Stimulated activated naive B cell treated with anti-CD40 and anti-IgM and Interleukin-4, amounts not matched to agents 10 μg/mL and 1 μg/mL and 100 μg/mL, for 72 hours (primary cell): ENCODE results near the gene ABLIM3.

Experiments
- ATAC-seq, 2 donors: fragments of 150-1000 bp; cut with Tn5 transposase; replicated peaks; 2 replicates each; pipeline ENCODE4 v1.10.0; 2021; ENCODE audit warnings: moderate library complexity in 1 of 2
- DNase-seq: peaks from one replicate; pipeline ENCODE4 v3.0.0; 2021
- H3K27ac Mint-ChIP-seq: one replicate; pipeline ENCODE4 v1.8.0; 2022; ENCODE audit warnings: mild to moderate bottlenecking, mixed read lengths
- H3K27me3 Mint-ChIP-seq, 2 donors: one replicate each; pipeline ENCODE4 v1.8.0; 2022; ENCODE audit warnings: mixed read lengths in 2 of 2
- H3K36me3 Mint-ChIP-seq, 2 donors: one replicate each; pipeline ENCODE4 v1.8.0; 2022; ENCODE audit warnings: mixed read lengths in 2 of 2, mild to moderate bottlenecking in 1 of 2
- H3K4me1 Mint-ChIP-seq, 2 donors: one replicate each; pipeline ENCODE4 v1.8.0; 2022; ENCODE audit warnings: mixed read lengths in 2 of 2, mild to moderate bottlenecking in 1 of 2
- H3K4me3 Mint-ChIP-seq, 2 donors: one replicate each; pipeline ENCODE4 v1.8.0; 2022; ENCODE audit warnings: mild to moderate bottlenecking in 2 of 2, mixed read lengths in 2 of 2, moderate library complexity in 1 of 2
- H3K9me3 Mint-ChIP-seq, 2 donors: one replicate each; pipeline ENCODE4 v1.8.0; 2022; ENCODE audit warnings: mixed read lengths in 2 of 2, mild to moderate bottlenecking in 1 of 2

ABLIM3 gene

DNA sequence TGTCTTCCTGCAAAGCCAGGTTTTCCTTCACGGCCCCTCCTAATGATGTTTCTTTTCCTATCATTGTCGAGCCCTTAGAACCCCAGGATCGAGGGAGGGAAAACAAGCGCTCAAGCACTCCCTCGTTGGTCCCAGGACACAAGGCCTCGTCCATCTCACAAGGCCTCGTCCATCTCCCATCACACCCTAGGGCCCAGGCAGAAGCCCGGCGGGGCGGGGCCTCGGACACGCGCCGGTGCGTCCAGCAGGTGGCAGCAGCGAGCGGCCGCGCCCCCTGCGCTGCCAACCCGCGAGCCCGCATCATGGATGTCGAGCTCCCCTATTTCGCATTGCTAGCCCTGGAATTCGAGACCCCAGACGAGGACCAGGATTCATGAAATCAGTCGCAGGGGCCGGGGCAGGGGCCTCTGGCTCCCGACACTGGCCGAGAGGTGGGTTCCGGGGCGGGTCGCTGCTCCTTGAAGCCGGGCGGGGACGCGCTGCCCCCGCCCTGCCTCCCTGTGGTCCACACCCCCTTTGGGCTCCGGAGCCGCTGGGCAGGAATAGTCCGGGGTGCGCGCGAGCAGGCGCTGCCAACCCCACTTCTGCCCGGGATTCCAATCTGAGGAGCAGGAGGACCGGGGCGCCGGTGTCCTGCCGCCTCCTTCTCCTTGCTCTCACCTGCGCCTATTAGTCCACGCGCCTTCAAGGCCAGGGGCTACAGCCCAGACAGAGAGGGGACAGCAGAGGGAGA, at the start of gene ABLIM3:
Gene ABLIM3, plus strand, starts transcription at position 270 of the 733 bp plus-strand sequence. CDS start 603 bp downstream, outside the sequence.
- Mint-ChIP-seq H3K4me1 (peaks cover 5 to 15% of the 10 kb centered on the region in 2 donors), H3K36me3 (no peaks in the 10 kb centered on the region), H3K9me3 (peaks cover 0 to 4% of the 10 kb centered on the region in 2 donors), H3K4me3 (peak within 1 kb of the TSS; percentile 61 to 78), H3K27ac (no peak within 1 kb of the TSS), H3K27me3 (peaks cover 44 to 52% of the 10 kb centered on the region in 2 donors)
- ATAC-seq (peak; percentile 91 to 94), DNase-seq (peak; percentile 63)

DNA sequence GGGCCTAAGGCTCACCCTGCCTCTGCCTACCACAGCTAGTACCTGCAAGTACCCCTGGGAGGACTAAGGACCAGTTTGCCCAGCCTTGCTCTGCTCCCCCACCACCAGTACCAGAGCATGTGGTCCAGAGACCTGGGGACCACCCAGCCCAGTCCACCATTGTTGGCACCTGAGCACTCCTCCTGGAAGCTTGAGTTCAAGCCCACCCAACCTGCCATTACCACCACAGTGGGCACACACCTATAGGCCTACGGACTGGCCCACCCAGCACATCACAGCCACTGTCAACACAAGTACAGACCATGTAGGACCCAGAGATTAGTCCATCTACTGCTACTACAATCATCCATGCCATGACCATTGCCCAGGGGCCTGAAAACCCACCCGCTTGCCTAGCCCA, 47.7 kb upstream of the ABLIM3 start:
- no peak for DNase-seq
- Mint-ChIP-seq H3K4me3 (no peak overlapping the region), H3K36me3 (no peaks in the 10 kb centered on the region), H3K4me1 (no peaks in the 10 kb centered on the region), H3K9me3 (peaks cover 21 to 28% of the 10 kb centered on the region in 2 donors), H3K27me3 (peaks cover 18 to 19% of the 10 kb centered on the region in 2 donors), H3K27ac (no peak overlapping the region)
- ATAC-seq, result no peak

DNA sequence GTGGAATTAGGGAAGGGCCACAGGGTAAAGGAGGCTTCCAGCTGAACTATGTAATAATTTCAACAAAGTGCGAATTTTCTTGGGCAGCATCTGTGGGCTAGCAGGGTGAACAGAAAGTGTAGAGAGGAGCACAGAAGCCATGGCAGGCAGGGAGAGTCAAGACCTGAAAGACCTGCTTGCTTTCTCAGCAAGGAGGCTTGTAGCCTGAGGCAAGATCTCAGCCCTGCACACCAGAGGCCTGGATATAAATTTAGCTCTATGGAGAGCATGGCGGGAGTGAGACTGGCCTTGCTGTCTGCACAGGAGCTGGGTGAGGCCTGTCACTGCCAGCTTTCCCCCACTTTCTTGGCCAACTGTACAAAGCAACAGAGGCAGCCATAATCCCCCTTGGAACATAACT, 46.3 kb upstream of the ABLIM3 start:
- H3K4me3 Mint-ChIP-seq, result no peak overlapping the region
- peaks cover 30 to 38% of the 10 kb centered on the region in 2 donors for H3K9me3 Mint-ChIP-seq
- peaks cover 18 to 19% of the 10 kb centered on the region in 2 donors for H3K27me3 Mint-ChIP-seq
- H3K36me3 Mint-ChIP-seq, result peaks cover 0 to 5% of the 10 kb centered on the region in 2 donors
- ATAC-seq (no peak), DNase-seq (no peak)
- H3K27ac Mint-ChIP-seq, result no peak overlapping the region
- no peaks in the 10 kb centered on the region for H3K4me1 Mint-ChIP-seq

DNA sequence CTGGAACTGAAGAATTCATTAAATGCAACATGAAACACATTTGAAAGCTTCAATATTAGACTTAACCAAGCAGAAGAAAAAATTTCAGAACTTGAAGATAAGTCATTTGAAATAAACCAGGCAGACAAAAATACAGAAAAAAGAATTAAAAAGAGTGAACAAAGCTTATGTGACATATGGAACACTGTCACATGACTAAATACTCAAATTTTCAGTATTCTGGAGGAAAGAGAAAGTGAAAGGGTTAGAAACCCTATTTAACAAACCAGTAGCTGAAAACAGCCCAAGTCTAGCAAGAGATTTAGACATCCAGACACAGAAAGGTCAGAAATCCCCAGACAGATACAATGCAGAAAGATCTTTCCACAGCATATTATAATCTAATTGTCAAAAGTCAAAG, 41.4 kb upstream of the ABLIM3 start:
- ATAC-seq, result no peak
- Mint-ChIP-seq H3K36me3 (peaks cover 0 to 11% of the 10 kb centered on the region in 2 donors), H3K27me3 (peaks cover 0 to 8% of the 10 kb centered on the region in 2 donors), H3K27ac (no peak overlapping the region), H3K4me3 (no peak overlapping the region), H3K4me1 (no peaks in the 10 kb centered on the region), H3K9me3 (peaks cover 33 to 46% of the 10 kb centered on the region in 2 donors)
- DNase-seq, result no peak

DNA sequence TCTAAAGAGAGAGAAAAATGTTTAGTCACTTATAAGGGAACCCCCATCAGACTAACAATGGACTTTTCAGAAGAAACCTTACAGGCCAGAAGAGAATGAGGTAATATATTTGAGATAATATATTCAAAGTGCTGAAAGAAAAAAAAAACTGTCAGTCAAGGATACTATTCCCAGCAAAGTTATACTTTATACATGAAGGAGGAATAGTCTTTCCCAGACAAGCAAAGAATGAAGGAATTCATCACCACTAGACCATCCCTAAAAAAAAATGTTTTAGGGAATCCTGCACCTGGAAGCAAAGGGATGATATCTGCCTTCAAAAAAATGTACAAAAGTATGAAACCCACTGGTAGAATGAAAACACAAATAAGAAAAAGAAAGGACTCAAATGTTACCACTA, 41.0 kb upstream of the ABLIM3 start:
- ATAC-seq (no peak), DNase-seq (no peak)
- H3K9me3 Mint-ChIP-seq, result peaks cover 32 to 43% of the 10 kb centered on the region in 2 donors
- no peak overlapping the region for H3K27ac Mint-ChIP-seq
- H3K27me3 Mint-ChIP-seq, result peaks cover 0 to 6% of the 10 kb centered on the region in 2 donors
- H3K36me3 Mint-ChIP-seq, result peaks cover 0 to 11% of the 10 kb centered on the region in 2 donors
- no peak overlapping the region for H3K4me3 Mint-ChIP-seq
- no peaks in the 10 kb centered on the region for H3K4me1 Mint-ChIP-seq

DNA sequence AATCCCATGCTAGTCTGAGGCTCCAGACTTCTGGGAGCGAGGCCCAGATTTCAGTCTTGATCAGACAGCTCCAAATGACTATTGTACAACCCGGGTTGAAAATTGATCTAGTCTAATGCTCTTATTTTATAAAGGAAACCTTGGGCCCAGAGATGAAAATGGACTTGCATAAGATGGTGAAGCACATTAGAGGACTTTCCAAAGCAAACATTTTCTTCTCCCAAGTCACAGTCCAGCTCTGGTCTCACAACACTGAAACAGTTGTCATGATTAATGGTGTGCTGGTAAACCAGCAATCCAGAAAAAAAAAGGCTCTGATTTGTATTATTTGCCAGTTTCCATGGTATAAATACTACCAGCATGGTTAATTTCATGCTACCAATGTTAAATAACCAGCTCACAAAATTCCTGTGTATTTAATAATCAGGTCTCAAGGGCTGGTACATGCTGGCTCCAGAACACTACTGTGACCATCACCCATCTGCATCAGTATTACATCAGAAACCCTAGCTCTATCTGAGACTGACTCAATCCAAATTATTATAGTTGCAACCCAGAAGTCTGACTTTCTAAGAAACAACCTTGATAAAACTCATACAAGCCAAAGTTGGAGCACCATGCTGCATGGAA, 32.5 kb upstream of the ABLIM3 start:
- no peaks in the 10 kb centered on the region for H3K4me1 Mint-ChIP-seq
- H3K9me3 Mint-ChIP-seq, result no peaks in the 10 kb centered on the region
- H3K4me3 Mint-ChIP-seq, result no peak overlapping the region
- no peak for DNase-seq
- H3K27ac Mint-ChIP-seq, result no peak overlapping the region
- no peak for ATAC-seq
- H3K27me3 Mint-ChIP-seq, result no peaks in the 10 kb centered on the region
- H3K36me3 Mint-ChIP-seq, result no peaks in the 10 kb centered on the region

DNA sequence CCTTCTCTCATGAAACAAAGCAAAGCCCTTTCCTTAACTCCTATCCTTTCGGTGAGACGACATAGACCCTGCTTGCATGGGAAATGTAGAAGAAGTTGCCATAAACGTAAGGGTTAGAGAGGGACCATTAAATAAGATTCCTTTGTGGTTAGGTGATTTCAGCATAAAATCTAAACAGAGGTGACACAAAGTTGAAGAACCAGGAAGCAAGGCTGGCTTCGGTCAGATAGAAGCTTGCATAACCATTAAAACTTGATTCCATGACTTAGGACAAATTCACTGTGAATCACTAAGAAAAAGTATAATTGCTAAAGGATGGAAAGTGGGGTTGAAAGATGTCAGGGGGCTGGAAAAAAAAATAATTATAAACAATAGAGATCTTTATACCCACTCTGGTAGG, 30.9 kb upstream of the ABLIM3 start:
- no peak overlapping the region for H3K27ac Mint-ChIP-seq
- no peaks in the 10 kb centered on the region for H3K4me1 Mint-ChIP-seq
- no peaks in the 10 kb centered on the region for H3K27me3 Mint-ChIP-seq
- H3K4me3 Mint-ChIP-seq, result no peak overlapping the region
- no peak for ATAC-seq
- no peak for DNase-seq
- no peaks in the 10 kb centered on the region for H3K9me3 Mint-ChIP-seq
- H3K36me3 Mint-ChIP-seq, result no peaks in the 10 kb centered on the region

DNA sequence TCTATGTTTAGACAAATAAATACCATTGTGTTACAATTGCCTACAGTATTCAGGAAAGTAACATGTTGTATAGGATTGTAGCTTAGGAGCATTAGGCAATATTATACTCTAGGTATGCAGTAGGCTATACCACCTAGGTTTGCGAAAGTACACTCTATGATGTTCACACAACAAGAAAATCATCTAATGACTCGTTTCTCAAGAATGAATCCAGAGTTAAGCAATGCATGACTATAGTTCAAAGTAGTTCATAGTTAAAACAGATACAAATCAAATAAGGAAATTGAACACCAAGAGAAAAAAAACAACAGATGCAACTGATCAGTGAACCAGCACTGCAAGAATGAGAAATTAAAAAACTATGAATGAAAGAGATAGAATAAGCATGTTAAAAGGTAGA, 27.6 kb upstream of the ABLIM3 start:
- H3K27me3 Mint-ChIP-seq, result peaks cover 0 to 12% of the 10 kb centered on the region in 2 donors
- H3K4me1 Mint-ChIP-seq, result no peaks in the 10 kb centered on the region

DNA sequence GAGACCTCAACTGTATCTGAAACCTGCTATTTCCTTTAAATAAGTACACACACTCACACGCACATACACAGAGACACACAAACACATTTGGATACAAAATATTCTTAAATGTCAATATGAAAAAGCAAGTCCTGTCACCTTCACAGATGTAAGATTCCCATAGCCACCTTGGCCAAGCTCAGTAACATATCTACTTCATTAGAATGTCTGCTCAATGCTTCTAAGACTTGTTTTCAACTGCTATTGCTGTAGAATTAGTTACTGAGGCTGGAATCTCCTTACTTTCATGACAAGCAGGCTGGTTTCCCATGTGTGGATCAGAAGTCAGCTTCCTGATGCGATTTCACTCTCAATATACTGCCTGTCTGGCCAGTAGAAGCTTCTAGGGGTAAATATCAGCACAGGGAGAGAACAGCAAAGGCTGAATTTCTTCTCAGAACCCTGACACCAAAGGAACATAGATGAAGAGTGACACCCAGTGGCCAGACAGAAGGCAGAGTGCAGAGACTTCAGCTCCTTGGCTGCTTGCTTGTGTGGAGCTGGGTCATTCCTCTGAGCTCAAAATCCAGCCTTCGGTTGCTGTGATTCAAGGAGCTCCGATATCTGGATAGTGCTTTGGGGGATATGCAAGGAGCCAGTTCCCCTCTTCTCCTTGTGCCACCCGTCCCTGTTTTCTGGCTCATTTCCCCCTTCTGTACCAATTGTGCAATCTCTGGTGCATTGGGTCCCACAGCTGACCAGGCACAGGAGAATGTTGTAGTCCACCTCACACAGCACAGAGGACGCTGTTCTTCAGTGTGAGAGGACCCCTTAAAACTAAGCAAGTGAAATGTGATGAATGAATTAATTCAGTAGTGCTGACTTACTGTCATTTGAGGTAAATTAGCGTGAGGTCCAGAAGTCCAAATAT, 26.6 kb upstream of the ABLIM3 start:
- no peaks in the 10 kb centered on the region for H3K36me3 Mint-ChIP-seq
- peaks cover 0 to 14% of the 10 kb centered on the region in 2 donors for H3K27me3 Mint-ChIP-seq
- no peaks in the 10 kb centered on the region for H3K9me3 Mint-ChIP-seq
- H3K4me1 Mint-ChIP-seq, result no peaks in the 10 kb centered on the region
- H3K27ac Mint-ChIP-seq, result no peak overlapping the region
- DNase-seq, result peak; percentile 5
- peak; percentile 89 for ATAC-seq
- H3K4me3 Mint-ChIP-seq, result no peak overlapping the region

More for the DNA sequence above, 27.6 kb upstream of the ABLIM3 start:
- Mint-ChIP-seq H3K36me3 (no peaks in the 10 kb centered on the region), H3K9me3 (no peaks in the 10 kb centered on the region), H3K27ac (no peak overlapping the region), H3K4me3 (no peak overlapping the region)
- DNase-seq (no peak), ATAC-seq (no peak)

DNA sequence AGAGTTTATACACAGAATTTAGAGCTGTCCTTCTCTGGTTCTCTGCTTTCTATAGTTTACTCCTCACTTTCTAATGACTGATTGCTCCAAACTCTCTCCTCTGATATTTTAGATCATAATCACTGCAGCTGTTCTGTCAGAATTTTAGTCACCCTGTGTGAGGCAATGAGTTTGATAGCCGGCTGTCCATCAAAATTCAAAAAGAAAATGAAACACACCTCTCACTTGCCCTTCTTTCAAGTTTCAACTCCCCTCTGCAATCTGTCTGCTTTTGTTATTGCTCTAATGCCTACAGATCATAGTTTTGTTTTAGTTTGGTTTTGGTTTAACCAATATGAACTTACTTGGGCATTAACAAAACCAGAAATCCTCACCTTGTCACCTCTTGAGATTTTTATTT, 23.3 kb upstream of the ABLIM3 start:
- H3K4me1 Mint-ChIP-seq, result no peaks in the 10 kb centered on the region
- no peak overlapping the region for H3K4me3 Mint-ChIP-seq
- H3K36me3 Mint-ChIP-seq, result no peaks in the 10 kb centered on the region
- no peaks in the 10 kb centered on the region for H3K9me3 Mint-ChIP-seq
- H3K27me3 Mint-ChIP-seq, result peaks cover 6 to 14% of the 10 kb centered on the region in 2 donors
- DNase-seq, result no peak
- ATAC-seq, result no peak
- H3K27ac Mint-ChIP-seq, result no peak overlapping the region

DNA sequence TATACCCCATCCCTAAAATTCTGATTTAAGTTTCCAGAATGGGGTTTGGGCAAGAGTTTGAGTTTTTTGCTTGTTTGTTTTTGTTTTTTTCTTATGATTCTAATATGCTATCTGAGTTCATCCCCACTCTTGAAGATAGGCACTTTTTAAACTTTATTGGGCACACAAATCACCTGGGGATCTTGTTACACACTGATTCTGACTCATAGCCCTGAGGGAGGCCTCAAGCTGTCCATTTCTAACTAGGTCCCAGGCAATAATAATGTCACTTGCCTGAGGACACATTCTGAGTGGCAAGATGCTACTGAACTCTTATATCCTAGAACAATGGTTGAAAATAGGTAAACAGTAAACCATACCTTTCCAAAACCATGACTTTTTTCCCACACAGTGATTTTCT, 22.8 kb upstream of the ABLIM3 start:
- Mint-ChIP-seq H3K9me3 (no peaks in the 10 kb centered on the region), H3K27me3 (peaks cover 6 to 14% of the 10 kb centered on the region in 2 donors), H3K4me1 (no peaks in the 10 kb centered on the region), H3K4me3 (no peak overlapping the region), H3K27ac (no peak overlapping the region), H3K36me3 (no peaks in the 10 kb centered on the region)
- ATAC-seq, result no peak
- DNase-seq, result no peak

DNA sequence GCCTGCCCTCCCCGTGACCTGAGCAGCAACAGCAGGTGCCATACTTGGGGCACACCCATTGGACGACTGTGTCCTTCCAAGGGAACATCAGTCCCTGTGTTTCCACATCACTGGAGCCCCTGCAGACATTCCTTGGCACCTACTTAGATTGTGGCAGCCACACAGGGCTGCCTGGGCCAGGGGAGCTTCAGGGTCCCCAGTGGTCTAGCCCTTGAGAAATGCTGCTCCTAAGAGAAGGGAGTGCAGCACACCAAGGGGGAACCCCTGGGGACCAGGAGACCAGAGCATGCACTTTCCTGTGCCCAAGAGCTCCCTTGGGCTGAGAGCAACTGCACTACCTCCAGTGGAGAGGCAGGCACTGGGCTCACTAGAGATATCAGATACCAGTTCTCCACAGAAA, 20.1 kb upstream of the ABLIM3 start:
- Mint-ChIP-seq H3K9me3 (no peaks in the 10 kb centered on the region), H3K4me3 (no peak overlapping the region), H3K27me3 (peaks cover 6 to 12% of the 10 kb centered on the region in 2 donors), H3K36me3 (no peaks in the 10 kb centered on the region), H3K27ac (no peak overlapping the region), H3K4me1 (no peaks in the 10 kb centered on the region)
- ATAC-seq (peak in 1 of 2 donors; percentile 16), DNase-seq (no peak)

DNA sequence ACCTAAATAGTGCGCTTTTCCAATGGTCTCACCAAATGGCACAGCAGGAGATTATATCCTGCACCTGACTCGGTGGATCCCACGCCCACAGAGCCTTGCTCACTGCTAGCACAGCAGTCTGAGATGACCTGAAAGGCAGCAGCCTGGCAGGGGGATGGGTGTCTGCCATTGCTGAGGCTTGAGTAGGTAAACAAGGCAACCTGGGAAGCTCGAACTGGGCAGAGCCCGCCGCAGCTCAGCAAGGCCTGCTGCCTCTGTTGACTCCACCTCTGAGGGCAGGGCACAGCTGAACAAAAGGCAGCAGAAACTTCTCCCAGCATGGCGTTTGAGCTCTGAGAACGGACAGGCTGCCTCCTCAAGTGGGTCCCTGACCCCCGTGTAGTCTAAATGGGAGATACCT, 18.1 kb upstream of the ABLIM3 start:
- Mint-ChIP-seq H3K4me1 (no peaks in the 10 kb centered on the region), H3K9me3 (no peaks in the 10 kb centered on the region), H3K27me3 (peaks cover 6 to 9% of the 10 kb centered on the region in 2 donors), H3K4me3 (no peak overlapping the region), H3K27ac (no peak overlapping the region), H3K36me3 (no peaks in the 10 kb centered on the region)
- no peak for DNase-seq
- ATAC-seq, result no peak

DNA sequence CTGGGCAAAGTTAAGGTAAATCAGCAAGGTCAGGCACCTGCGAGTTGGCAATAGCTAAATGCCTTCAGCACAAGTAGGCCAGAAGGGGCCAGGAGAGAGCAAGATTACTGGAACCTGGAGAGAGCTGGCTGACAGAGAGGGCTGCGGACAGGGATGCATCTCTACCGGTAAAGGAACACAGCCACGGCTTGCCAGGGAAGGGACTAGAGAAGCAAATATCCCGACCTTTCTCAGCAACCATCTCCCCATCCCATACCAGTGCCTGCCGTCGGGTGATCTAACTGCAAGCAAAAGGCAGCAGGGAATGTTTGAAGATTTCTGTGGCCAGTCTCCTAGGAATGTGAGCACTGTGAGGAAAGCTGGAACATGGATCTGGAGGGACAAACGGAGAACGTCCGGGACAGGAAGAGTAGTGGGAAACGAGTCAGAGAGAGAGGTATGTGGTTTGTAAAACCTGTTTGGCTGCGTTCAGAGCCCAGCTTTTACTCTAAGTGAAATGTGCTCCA, 15.9 kb upstream of the ABLIM3 start:
- H3K4me1 Mint-ChIP-seq, result no peaks in the 10 kb centered on the region
- no peaks in the 10 kb centered on the region for H3K36me3 Mint-ChIP-seq
- no peak overlapping the region for H3K27ac Mint-ChIP-seq
- no peak overlapping the region for H3K4me3 Mint-ChIP-seq
- H3K27me3 Mint-ChIP-seq, result peaks cover 6 to 8% of the 10 kb centered on the region in 2 donors
- DNase-seq (no peak), ATAC-seq (no peak)
- H3K9me3 Mint-ChIP-seq, result no peaks in the 10 kb centered on the region
